Sciatic nerve (tissue), 1 donor: ENCODE measurements around the gene CNEP1R1. TPM values are rescaled to one million over a fixed set of nuclear protein-coding genes. Genes with fewer than 3 reads are reported as not detected.

Experiments
- total RNA-seq: library from RNA; stranded (reverse); fragmentation: NEBNext Ultra II Directional; extraction: Animal tissue kit (Norgen Biotek cat#: 25700); gene quantifications from one replicate; pipeline ENCODE4 v1.2.1, GENCODE V29; 2021
- donor health status: DM: no; HTN: no; CAD: no.

CNEP1R1 gene
- total RNA-seq, 1 donor from 2014 or later: 21.7 TPM

Other genes with a start within 250 kb of the CNEP1R1 start
- 25.3 TPM for gene ZNF423, start 169.1 kb upstream of the CNEP1R1 start, total RNA-seq
- 23.7 TPM for gene HEATR3, start 40.7 kb downstream of the CNEP1R1 start, total RNA-seq
- gene TENT4B, start 128.1 kb downstream of the CNEP1R1 start, total RNA-seq: 12.5 TPM
- gene ADCY7, start 241.3 kb downstream of the CNEP1R1 start, total RNA-seq: 39.4 TPM